HepG2 (cell line): ENCODE measurements around the gene INAFM1. TPM values are rescaled to one million over a fixed set of nuclear protein-coding genes. Genes with fewer than 3 reads are reported as not detected.

Experiments used
- ATRX ChIP-seq: sonication (generic); formaldehyde crosslinking; IDR thresholded peaks from 2 replicates; pipeline ENCODE4 v1.4.0; 2020; ENCODE audit warnings: missing genetic modification reagents, borderline replicate concordance
- BCL6 ChIP-seq: IDR thresholded peaks from 2 replicates; pipeline ENCODE4 v1.6.1; 2016; ENCODE audit warnings: missing genetic modification reagents, missing compliant biosample characterization
- BHLHE40 ChIP-seq: IDR thresholded peaks from 2 replicates; pipeline ENCODE4 v1.6.1; 2011; ENCODE audit warnings: low read length, improper control_type of control experiment
- DNMT3B ChIP-seq: conservative IDR thresholded peaks from 2 replicates; pipeline ENCODE4 v1.6.1; 2016; ENCODE audit warnings: missing biosample characterization, control low read depth
- ELF1 ChIP-seq: sonication (generic); formaldehyde crosslinking; IDR thresholded peaks from 2 replicates; pipeline ENCODE4 v1.4.0; 2020; ENCODE audit warnings: missing genetic modification reagents
- ELF3 ChIP-seq: IDR thresholded peaks from 2 replicates; pipeline ENCODE4 v1.6.1; 2016; ENCODE audit warnings: missing genetic modification reagents, missing compliant biosample characterization
- GZF1 ChIP-seq: sonication (generic); formaldehyde crosslinking; IDR thresholded peaks from 2 replicates; pipeline ENCODE4 v1.5.1; 2020; ENCODE audit warnings: mild to moderate bottlenecking, missing genetic modification reagents
- HIVEP1 ChIP-seq: sonication (generic); formaldehyde crosslinking; IDR thresholded peaks from 2 replicates; pipeline ENCODE4 v1.4.0; 2020; ENCODE audit warnings: mild to moderate bottlenecking, missing genetic modification reagents
- KDM6A ChIP-seq: IDR thresholded peaks from 2 replicates; pipeline ENCODE4 v1.6.1; 2016; ENCODE audit warnings: low read depth
- KLF11 ChIP-seq: IDR thresholded peaks from 2 replicates; pipeline ENCODE4 v1.6.1; 2016; ENCODE audit warnings: missing compliant biosample characterization
- MIER3 ChIP-seq: IDR thresholded peaks from 2 replicates; pipeline ENCODE4 v1.6.1; 2016; ENCODE audit warnings: missing compliant biosample characterization, borderline replicate concordance
- SMC3 ChIP-seq: IDR thresholded peaks from 2 replicates; pipeline ENCODE4 v1.6.1; 2011; ENCODE audit warnings: low read length, improper control_type of control experiment
- SPEN ChIP-seq: sonication (generic); formaldehyde crosslinking; IDR thresholded peaks from 2 replicates; pipeline ENCODE4 v1.5.1; 2020; ENCODE audit warnings: low read depth, mild to moderate bottlenecking, missing genetic modification reagents
- SYNCRIP ChIP-seq: fragments of 200-400 bp; formaldehyde crosslinking; IDR thresholded peaks from 2 replicates; pipeline ENCODE4 v1.6.1; 2018; ENCODE audit warnings: mild to moderate bottlenecking, low read depth, low read length; ENCODE audit not compliant: insufficient read depth
- YEATS4 ChIP-seq: sonication (generic); formaldehyde crosslinking; IDR thresholded peaks from 2 replicates; pipeline ENCODE4 v1.4.0; 2020; ENCODE audit warnings: missing genetic modification reagents, borderline replicate concordance
- YY1 ChIP-seq: IDR thresholded peaks from 2 replicates; pipeline ENCODE4 v1.6.1; 2011; ENCODE audit warnings: low read length, low read depth, moderate library complexity, mild to moderate bottlenecking; ENCODE audit not compliant: insufficient read depth, insufficient replicate concordance
- ZFP36L1 ChIP-seq: sonication (generic); formaldehyde crosslinking; IDR thresholded peaks from 2 replicates; pipeline ENCODE4 v1.8.0; 2022; ENCODE audit warnings: mild to moderate bottlenecking, missing genetic modification reagents, moderate library complexity
- ZFX ChIP-seq: sonication (generic); formaldehyde crosslinking; IDR thresholded peaks from 2 replicates; pipeline ENCODE4 v1.4.0; 2020; ENCODE audit warnings: mild to moderate bottlenecking, low read depth, missing genetic modification reagents, moderate library complexity
- ZSCAN22 ChIP-seq: sonication (generic); formaldehyde crosslinking; IDR thresholded peaks from 2 replicates; pipeline ENCODE4 v1.4.0; 2020; ENCODE audit warnings: mild to moderate bottlenecking, missing genetic modification reagents
- polyA plus RNA-seq, 8 experiments: library from polyadenylated mRNA; depleted of rRNA in 3 of 8; stranded (reverse) in 7 of 8; unstranded in 1 of 8; fragments of >200 nt; fragmentation: Illumina TruSeq in 4 of 8; extraction: Trizol in 4 of 8; gene quantifications; 2 replicates each; pipeline versions ENCODE4 v1.2.1 to v1.2.3, GENCODE V29; 2011 to 2016; ENCODE audit warnings: low read depth in 4 of 8, missing spikeins in 1 of 8, mixed read lengths in 1 of 8; ENCODE audit not compliant: insufficient read depth in 1 of 8
- total RNA-seq, 5 experiments: library from RNA; depleted of rRNA; stranded (reverse); fragments of >200 nt; fragmentation: Illumina TruSeq; extraction: Trizol; gene quantifications; 2 replicates each; pipeline ENCODE4 v1.2.3, GENCODE V29; 2016; ENCODE audit warnings: low read depth in 1 of 5
- TF ChIP-seq, protein P1 (sequence below): sonication (generic); formaldehyde crosslinking; IDR thresholded peaks from 2 replicates; pipeline ENCODE4; 2020; ENCODE audit warnings: missing genetic modification reagents, mild to moderate bottlenecking, borderline replicate concordance
- TF ChIP-seq, protein P2 (sequence below): IDR thresholded peaks from 2 replicates; pipeline ENCODE4 v1.6.1; 2016; ENCODE audit warnings: low read depth, control low read depth
- TF ChIP-seq, protein P3 (sequence below), 2 experiments: sonication (generic) in 1 of 2; formaldehyde crosslinking in 1 of 2; IDR thresholded peaks; 2 replicates each; pipeline versions ENCODE4 v1.4.0 to v1.6.1; 2018 to 2020; ENCODE audit warnings: missing genetic modification reagents in 2 of 2, borderline replicate concordance in 1 of 2, low read depth in 1 of 2, mild to moderate bottlenecking in 1 of 2, missing biosample characterization in 1 of 2
- TF ChIP-seq, protein P4 (sequence below): sonication (generic); formaldehyde crosslinking; IDR thresholded peaks from 2 replicates; pipeline ENCODE4 v1.5.0; 2020; ENCODE audit warnings: mild to moderate bottlenecking, missing genetic modification reagents

The INAFM1 gene
- total and polyA plus RNA-seq, 2 of the 13 experiments (the other 11 are each of a cell fraction or from before 2014, with no cell fraction given): 0.88 to 1.9 TPM

DNA sequence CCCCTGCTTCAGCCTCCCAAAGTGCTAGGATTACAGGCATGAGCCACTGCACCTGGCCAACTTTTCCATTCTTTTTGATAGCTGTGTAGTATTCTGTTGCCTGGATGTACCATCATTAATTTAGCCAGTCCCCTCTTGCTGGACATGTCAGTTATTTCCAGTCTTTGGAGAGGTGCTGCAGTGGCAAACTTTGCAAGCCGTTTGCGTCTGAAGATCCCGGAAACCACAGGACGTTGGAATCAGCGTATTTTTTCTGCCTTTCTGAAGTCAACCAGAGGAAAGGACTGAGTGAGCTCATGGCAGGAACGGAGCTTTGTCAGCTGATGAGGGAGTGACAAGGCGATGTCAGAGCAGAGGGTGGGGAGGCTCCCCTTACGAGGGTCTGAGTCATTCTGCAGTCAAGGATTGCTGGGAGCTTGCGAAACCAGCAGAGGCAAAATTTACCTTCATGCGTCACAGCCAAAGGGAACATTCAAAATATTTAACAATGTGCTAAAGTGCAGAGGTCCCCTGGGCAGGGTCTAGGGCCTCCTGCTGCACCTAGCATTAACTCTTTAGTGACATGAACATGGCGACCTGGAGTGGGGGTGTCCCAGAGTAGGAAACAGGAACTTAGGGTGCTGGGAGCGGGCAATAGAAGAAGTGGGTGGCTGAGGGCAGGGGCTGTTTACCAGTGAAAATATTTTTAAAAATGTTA is 40.6 kb downstream of the INAFM1 start (continued):
- TF ChIP-seq GZF1 (no peak), ZFP36L1 (CRISPR knock-in tag) (0 out of 2 replicates have a peak, but pooled peaks have one; percentile 62), SPEN (CRISPR knock-in tag) (peak; percentile 80; the same call in 1 of the 2 replicates), KLF11 (0 out of 2 replicates have a peak, but pooled peaks have one; percentile 27), ELF1 (CRISPR knock-in tag) (peak; percentile 55; the same call in 1 of the 2 replicates), BHLHE40 (no peak), ATRX (CRISPR knock-in tag) (no peak), YEATS4 (CRISPR knock-in tag) (peak; percentile 49; the same call in 1 of the 2 replicates), KDM6A (CRISPR knock-in tag) (peak; percentile 92), SMC3 (peak; percentile 24), HIVEP1 (peak; percentile 96), DNMT3B (CRISPR knock-in tag) (0 out of 2 replicates have a peak, but pooled peaks have one; percentile 48), ELF3 (CRISPR knock-in tag) (peak; percentile 68), ZSCAN22 (CRISPR knock-in tag) (0 out of 2 replicates have a peak, but pooled peaks have one; percentile 34), MIER3 (CRISPR knock-in tag) (peak; percentile 90), BCL6 (CRISPR knock-in tag) (peak; percentile 85), ZFX (CRISPR knock-in tag) (peak; percentile 39; the same call in 1 of the 2 replicates), YY1 (peak; percentile 76), SYNCRIP (no peak)
- TF ChIP-seq, protein P1, sequence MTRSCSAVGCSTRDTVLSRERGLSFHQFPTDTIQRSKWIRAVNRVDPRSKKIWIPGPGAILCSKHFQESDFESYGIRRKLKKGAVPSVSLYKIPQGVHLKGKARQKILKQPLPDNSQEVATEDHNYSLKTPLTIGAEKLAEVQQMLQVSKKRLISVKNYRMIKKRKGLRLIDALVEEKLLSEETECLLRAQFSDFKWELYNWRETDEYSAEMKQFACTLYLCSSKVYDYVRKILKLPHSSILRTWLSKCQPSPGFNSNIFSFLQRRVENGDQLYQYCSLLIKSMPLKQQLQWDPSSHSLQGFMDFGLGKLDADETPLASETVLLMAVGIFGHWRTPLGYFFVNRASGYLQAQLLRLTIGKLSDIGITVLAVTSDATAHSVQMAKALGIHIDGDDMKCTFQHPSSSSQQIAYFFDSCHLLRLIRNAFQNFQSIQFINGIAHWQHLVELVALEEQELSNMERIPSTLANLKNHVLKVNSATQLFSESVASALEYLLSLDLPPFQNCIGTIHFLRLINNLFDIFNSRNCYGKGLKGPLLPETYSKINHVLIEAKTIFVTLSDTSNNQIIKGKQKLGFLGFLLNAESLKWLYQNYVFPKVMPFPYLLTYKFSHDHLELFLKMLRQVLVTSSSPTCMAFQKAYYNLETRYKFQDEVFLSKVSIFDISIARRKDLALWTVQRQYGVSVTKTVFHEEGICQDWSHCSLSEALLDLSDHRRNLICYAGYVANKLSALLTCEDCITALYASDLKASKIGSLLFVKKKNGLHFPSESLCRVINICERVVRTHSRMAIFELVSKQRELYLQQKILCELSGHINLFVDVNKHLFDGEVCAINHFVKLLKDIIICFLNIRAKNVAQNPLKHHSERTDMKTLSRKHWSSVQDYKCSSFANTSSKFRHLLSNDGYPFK (CRISPR knock-in tag): no peak
- TF ChIP-seq, protein P2, sequence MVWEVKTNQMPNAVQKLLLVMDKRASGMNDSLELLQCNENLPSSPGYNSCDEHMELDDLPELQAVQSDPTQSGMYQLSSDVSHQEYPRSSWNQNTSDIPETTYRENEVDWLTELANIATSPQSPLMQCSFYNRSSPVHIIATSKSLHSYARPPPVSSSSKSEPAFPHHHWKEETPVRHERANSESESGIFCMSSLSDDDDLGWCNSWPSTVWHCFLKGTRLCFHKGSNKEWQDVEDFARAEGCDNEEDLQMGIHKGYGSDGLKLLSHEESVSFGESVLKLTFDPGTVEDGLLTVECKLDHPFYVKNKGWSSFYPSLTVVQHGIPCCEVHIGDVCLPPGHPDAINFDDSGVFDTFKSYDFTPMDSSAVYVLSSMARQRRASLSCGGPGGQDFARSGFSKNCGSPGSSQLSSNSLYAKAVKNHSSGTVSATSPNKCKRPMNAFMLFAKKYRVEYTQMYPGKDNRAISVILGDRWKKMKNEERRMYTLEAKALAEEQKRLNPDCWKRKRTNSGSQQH (CRISPR knock-in tag): no peak
- TF ChIP-seq, protein P3, sequence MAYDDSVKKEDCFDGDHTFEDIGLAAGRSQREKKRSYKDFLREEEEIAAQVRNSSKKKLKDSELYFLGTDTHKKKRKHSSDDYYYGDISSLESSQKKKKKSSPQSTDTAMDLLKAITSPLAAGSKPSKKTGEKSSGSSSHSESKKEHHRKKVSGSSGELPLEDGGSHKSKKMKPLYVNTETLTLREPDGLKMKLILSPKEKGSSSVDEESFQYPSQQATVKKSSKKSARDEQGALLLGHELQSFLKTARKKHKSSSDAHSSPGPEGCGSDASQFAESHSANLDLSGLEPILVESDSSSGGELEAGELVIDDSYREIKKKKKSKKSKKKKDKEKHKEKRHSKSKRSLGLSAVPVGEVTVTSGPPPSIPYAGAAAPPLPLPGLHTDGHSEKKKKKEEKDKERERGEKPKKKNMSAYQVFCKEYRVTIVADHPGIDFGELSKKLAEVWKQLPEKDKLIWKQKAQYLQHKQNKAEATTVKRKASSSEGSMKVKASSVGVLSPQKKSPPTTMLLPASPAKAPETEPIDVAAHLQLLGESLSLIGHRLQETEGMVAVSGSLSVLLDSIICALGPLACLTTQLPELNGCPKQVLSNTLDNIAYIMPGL (CRISPR knock-in tag; IDR thresholded peaks at IDR 0.05; ENCODE audit: borderline replicate concordance in 1 of 2, low read depth in 1 of 2): peak; percentile 57 to 72; a peak in 3 of 4 replicates
- TF ChIP-seq, protein P4, sequence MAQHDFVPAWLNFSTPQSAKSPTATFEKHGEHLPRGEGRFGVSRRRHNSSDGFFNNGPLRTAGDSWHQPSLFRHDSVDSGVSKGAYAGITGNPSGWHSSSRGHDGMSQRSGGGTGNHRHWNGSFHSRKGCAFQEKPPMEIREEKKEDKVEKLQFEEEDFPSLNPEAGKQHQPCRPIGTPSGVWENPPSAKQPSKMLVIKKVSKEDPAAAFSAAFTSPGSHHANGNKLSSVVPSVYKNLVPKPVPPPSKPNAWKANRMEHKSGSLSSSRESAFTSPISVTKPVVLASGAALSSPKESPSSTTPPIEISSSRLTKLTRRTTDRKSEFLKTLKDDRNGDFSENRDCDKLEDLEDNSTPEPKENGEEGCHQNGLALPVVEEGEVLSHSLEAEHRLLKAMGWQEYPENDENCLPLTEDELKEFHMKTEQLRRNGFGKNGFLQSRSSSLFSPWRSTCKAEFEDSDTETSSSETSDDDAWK: no peak
